ENCODE data around the gene PDX1. TPM values are rescaled to one million over a fixed set of nuclear protein-coding genes. Genes with fewer than 3 reads are reported as not detected.

PDX1 gene
- total and polyA plus RNA-seq, 8 donors = not detected

- Histone ChIP-seq H3K4me3 (no peak overlapping the region), H3K36me3 (no peaks in the 10 kb centered on the region), H3K27ac (no peak overlapping the region), H3K27me3 (peaks cover 99 to 100% of the 10 kb centered on the region in 2 donors), H3K9me3 (no peaks in the 10 kb centered on the region), H3K4me1 (peaks cover 21 to 37% of the 10 kb centered on the region in 2 donors)
- no peak for TF ChIP-seq CTCF (IDR thresholded peaks at IDR 0.05)
- DNase-seq (no peak), ATAC-seq (no peak)
- intact Hi-C loops (cut with DNase I) = no loop called here
Observed at GRCh38 chr13:27956576-27957300, 36.9 kb downstream of the PDX1 start.

- peaks cover 13 to 21% of the 10 kb centered on the region in 2 donors for H3K4me1 ChIP-seq
- no peaks in the 10 kb centered on the region for H3K9me3 ChIP-seq
- TF ChIP-seq CTCF (IDR thresholded peaks at IDR 0.05) = no peak
- intact Hi-C loops (cut with DNase I) = no loop called here
- no peaks in the 10 kb centered on the region for H3K36me3 ChIP-seq
- peaks cover 96 to 100% of the 10 kb centered on the region in 2 donors for H3K27me3 ChIP-seq
- no peak overlapping the region for H3K4me3 ChIP-seq
- ATAC-seq (no peak), DNase-seq (no peak)
- no peak overlapping the region for H3K27ac ChIP-seq
Observed at GRCh38 chr13:27959976-27960361, 40.2 kb downstream of the PDX1 start.

- Histone ChIP-seq H3K36me3 (no peaks in the 10 kb centered on the region), H3K9me3 (no peaks in the 10 kb centered on the region), H3K4me3 (peak overlapping the region; percentile 7 to 27), H3K4me1 (peaks cover 13 to 21% of the 10 kb centered on the region in 2 donors), H3K27ac (no peak overlapping the region), H3K27me3 (peaks cover 96 to 100% of the 10 kb centered on the region in 2 donors)
- TF ChIP-seq CTCF (IDR thresholded peaks at IDR 0.05) = peak in 1 of 2 donors; percentile 11
- intact Hi-C loops (cut with DNase I) = no loop called here
- peak in 3 of 4 donors; percentile 26 to 83 (median 77) for DNase-seq
- ATAC-seq = peak; percentile 96
Observed at GRCh38 chr13:27960362-27961226, 40.8 kb downstream of the PDX1 start.

GRCh38 chr13:27961227-27962085 lies 41.7 kb downstream of the PDX1 start:
- no peak for ATAC-seq
- no peak overlapping the region for H3K27ac ChIP-seq
- no peaks in the 10 kb centered on the region for H3K36me3 ChIP-seq
- DNase-seq = no peak
- no peak for TF ChIP-seq CTCF (IDR thresholded peaks at IDR 0.05)
- peaks cover 13 to 24% of the 10 kb centered on the region in 2 donors for H3K4me1 ChIP-seq
- H3K9me3 ChIP-seq = no peaks in the 10 kb centered on the region
- peaks cover 96 to 100% of the 10 kb centered on the region in 2 donors for H3K27me3 ChIP-seq
- H3K4me3 ChIP-seq = peak overlapping the region; percentile 7 to 27
- intact Hi-C loops (cut with DNase I) = no loop called here
